GM23338 (cell line): ENCODE results near the gene SMOC2.

ENCODE experiments used
- CREB1 ChIP-seq: fragments of 250-450 bp; sonication (Bioruptor Pico); IDR thresholded peaks from 2 replicates; pipeline ENCODE4 v1.5.0; 2020; ENCODE audit warnings: low read depth, mild to moderate bottlenecking, moderate library complexity
- CTCF ChIP-seq, 2 experiments: fragments of 200-600 bp in 1 of 2; sonication (generic) in 1 of 2; conservative IDR thresholded peaks; 2 replicates each; pipeline versions ENCODE4 v1.5.1 to v1.6.1; 2016 to 2017; ENCODE audit warnings: antibody characterized with exemption in 2 of 2, low read depth in 2 of 2, mild to moderate bottlenecking in 2 of 2, moderate library complexity in 1 of 2
- EZH2phosphoT487 ChIP-seq: fragments of 200-600 bp; sonication (generic); IDR thresholded peaks from one replicate; pipeline ENCODE4 v1.8.1; 2018; ENCODE audit warnings: antibody characterized with exemption; ENCODE audit not compliant: unreplicated experiment
- JUNB ChIP-seq: IDR thresholded peaks from one replicate; pipeline ENCODE4 v1.6.1; 2016; ENCODE audit warnings: antibody characterized with exemption; ENCODE audit not compliant: unreplicated experiment
- POLR2AphosphoS5 ChIP-seq: IDR thresholded peaks from 2 replicates; pipeline ENCODE4 v1.6.1; 2016; ENCODE audit warnings: antibody characterized with exemption, low read depth
- TF ChIP-seq, protein P1 (sequence below): IDR thresholded peaks from 2 replicates; pipeline ENCODE4 v1.6.1; 2016; ENCODE audit warnings: antibody characterized with exemption
- TF ChIP-seq, protein P2 (sequence below): IDR thresholded peaks from one replicate; pipeline ENCODE4 v1.6.1; 2018; ENCODE audit warnings: antibody characterized with exemption; ENCODE audit not compliant: unreplicated experiment

DNA sequence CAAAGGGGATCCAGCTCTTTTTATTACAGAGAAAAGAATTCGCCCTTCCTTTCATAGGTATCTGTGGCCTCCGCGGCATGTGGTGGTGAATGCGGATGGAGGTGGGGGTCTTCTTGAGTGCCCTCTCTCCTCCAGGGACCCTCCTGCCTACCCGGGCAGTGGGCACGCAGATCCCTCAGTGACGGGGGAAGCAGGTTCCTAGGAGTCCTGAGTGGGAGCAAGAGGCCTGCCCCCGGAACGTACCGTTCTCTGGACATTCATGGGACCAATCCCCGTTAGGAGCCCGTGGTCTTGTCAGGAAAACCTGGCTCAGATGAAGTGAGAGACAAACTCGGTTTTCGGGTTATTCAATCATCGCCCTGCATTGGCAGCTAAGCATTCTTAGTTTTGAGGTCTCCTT is 56.4 kb downstream of the SMOC2 start:
- no peak for TF ChIP-seq POLR2AphosphoS5
- TF ChIP-seq, protein P1, sequence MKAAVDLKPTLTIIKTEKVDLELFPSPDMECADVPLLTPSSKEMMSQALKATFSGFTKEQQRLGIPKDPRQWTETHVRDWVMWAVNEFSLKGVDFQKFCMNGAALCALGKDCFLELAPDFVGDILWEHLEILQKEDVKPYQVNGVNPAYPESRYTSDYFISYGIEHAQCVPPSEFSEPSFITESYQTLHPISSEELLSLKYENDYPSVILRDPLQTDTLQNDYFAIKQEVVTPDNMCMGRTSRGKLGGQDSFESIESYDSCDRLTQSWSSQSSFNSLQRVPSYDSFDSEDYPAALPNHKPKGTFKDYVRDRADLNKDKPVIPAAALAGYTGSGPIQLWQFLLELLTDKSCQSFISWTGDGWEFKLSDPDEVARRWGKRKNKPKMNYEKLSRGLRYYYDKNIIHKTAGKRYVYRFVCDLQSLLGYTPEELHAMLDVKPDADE: no peak
- no peak for TF ChIP-seq CTCF (conservative IDR thresholded peaks at IDR 0.05; ENCODE audit: low read depth in 2 of 2)
- TF ChIP-seq EZH2phosphoT487: no peak
- TF ChIP-seq, protein P2, sequence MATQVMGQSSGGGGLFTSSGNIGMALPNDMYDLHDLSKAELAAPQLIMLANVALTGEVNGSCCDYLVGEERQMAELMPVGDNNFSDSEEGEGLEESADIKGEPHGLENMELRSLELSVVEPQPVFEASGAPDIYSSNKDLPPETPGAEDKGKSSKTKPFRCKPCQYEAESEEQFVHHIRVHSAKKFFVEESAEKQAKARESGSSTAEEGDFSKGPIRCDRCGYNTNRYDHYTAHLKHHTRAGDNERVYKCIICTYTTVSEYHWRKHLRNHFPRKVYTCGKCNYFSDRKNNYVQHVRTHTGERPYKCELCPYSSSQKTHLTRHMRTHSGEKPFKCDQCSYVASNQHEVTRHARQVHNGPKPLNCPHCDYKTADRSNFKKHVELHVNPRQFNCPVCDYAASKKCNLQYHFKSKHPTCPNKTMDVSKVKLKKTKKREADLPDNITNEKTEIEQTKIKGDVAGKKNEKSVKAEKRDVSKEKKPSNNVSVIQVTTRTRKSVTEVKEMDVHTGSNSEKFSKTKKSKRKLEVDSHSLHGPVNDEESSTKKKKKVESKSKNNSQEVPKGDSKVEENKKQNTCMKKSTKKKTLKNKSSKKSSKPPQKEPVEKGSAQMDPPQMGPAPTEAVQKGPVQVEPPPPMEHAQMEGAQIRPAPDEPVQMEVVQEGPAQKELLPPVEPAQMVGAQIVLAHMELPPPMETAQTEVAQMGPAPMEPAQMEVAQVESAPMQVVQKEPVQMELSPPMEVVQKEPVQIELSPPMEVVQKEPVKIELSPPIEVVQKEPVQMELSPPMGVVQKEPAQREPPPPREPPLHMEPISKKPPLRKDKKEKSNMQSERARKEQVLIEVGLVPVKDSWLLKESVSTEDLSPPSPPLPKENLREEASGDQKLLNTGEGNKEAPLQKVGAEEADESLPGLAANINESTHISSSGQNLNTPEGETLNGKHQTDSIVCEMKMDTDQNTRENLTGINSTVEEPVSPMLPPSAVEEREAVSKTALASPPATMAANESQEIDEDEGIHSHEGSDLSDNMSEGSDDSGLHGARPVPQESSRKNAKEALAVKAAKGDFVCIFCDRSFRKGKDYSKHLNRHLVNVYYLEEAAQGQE: no peak
- TF ChIP-seq JUNB: no peak
- TF ChIP-seq CREB1 (CRISPR knock-in tag): no peak
